Measurements from ENCODE around the gene BRWD1.
A peak's percentile ranks its signal among the peaks of the same experiment; 100 is the strongest.

BRWD1 gene

GRCh38 chr21:39314143-39315027 lies 953 bp upstream of the BRWD1 start:
- TF ChIP-seq CTCF (IDR thresholded peaks at IDR 0.05; ENCODE audit: low read depth, low read length), result no peak
- DNase-seq (ENCODE audit: low read depth in 2 of 2), result peak; percentile 71 to 76
- H3K4me3 ChIP-seq (replicated peaks in 1 of 2; ENCODE audit: low read depth in 2 of 2, low read length in 2 of 2), result peak overlapping the region; percentile 75 to 81

- TF ChIP-seq CTCF (IDR thresholded peaks at IDR 0.05; ENCODE audit: low read depth, low read length), result no peak
- DNase-seq (ENCODE audit: low read depth in 2 of 2), result peak in 1 of 2 donors; percentile 7
- H3K4me3 ChIP-seq (replicated peaks in 1 of 2; ENCODE audit: low read depth in 2 of 2, low read length in 2 of 2), result peak overlapping the region; percentile 58 to 75
These were observed 326 bp downstream of the BRWD1 start for GRCh38 chr21:39313042-39313570.

GRCh38 chr21:39312112-39313041 lies 1.1 kb downstream of the BRWD1 start:
- DNase-seq (ENCODE audit: low read depth in 2 of 2), result peak; percentile 90 to 94
- TF ChIP-seq CTCF (IDR thresholded peaks at IDR 0.05; ENCODE audit: low read depth, low read length), result no peak
- H3K4me3 ChIP-seq (replicated peaks in 1 of 2; ENCODE audit: low read depth in 2 of 2, low read length in 2 of 2), result peak overlapping the region; percentile 58 to 75

- no peak for DNase-seq (ENCODE audit: low read depth in 2 of 2)
- H3K4me3 ChIP-seq (replicated peaks in 1 of 2; ENCODE audit: low read depth in 2 of 2, low read length in 2 of 2), result no peak overlapping the region
- no peak for TF ChIP-seq CTCF (IDR thresholded peaks at IDR 0.05; ENCODE audit: low read depth, low read length)
These were observed 2.3 kb downstream of the BRWD1 start for GRCh38 chr21:39311164-39311563.

GRCh38 chr21:39307466-39307865 lies 6.0 kb downstream of the BRWD1 start:
- no peak for TF ChIP-seq CTCF (IDR thresholded peaks at IDR 0.05; ENCODE audit: low read depth, low read length)
- no peak overlapping the region for H3K4me3 ChIP-seq (replicated peaks in 1 of 2; ENCODE audit: low read depth in 2 of 2, low read length in 2 of 2)
- no peak for DNase-seq (ENCODE audit: low read depth in 2 of 2)

GRCh38 chr21:39300587-39300986 lies 12.8 kb downstream of the BRWD1 start:
- TF ChIP-seq CTCF (IDR thresholded peaks at IDR 0.05; ENCODE audit: low read depth, low read length), result no peak
- DNase-seq (ENCODE audit: low read depth in 2 of 2), result no peak
- H3K4me3 ChIP-seq (replicated peaks in 1 of 2; ENCODE audit: low read depth in 2 of 2, low read length in 2 of 2), result no peak overlapping the region
